ENCODE data around the gene CRACR2A.

CRACR2A gene

DNA sequence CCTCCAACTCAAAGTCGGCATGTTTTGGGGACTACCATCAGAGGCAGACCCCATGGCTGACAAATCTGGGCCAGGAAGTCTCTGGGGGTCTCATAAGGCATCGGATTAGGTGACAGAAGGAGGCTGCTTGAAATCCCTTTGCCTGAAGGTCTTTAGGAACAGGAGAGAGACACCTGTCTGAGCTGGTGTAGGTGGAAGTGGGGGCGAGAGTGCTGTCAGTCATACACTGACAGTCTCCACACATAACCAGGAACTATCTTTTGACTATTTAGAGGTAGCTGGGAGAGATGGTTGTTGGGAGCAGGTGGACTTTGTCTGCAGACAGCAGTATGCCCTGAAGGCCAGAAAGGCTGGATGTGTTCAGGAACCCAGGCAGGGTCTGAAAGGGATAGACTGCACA, 163.2 kb downstream of the CRACR2A start:
- no peak for DNase-seq

DNA sequence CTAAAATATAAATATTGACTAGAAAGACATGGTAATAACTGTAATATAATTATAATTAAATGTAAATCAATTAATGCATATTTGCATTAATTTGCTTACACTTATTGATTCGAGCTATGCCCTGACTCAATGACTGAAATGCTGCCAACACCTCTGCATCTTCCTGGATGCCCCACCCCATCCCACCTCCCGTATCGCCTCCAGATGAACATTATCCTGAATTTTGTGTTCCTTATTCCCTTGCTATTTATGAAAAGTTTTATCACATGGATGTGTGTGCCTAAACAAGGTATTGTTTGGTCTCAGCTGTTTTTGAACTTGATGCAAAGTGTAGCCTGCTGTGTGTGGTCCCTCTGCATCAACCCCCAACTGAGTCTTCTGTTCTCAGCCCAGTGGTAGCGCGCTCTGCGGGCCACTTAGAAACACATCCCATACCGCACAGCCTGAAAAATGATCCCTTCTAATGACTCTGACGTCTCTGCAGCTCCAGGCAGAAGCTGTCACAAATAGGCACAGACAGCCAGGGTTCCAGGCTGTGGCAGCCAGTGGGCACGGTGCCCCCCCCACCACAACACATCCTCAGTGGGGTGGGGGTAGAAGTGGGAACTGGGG, 165.4 kb downstream of the CRACR2A start:
- DNase-seq, result no peak

DNA sequence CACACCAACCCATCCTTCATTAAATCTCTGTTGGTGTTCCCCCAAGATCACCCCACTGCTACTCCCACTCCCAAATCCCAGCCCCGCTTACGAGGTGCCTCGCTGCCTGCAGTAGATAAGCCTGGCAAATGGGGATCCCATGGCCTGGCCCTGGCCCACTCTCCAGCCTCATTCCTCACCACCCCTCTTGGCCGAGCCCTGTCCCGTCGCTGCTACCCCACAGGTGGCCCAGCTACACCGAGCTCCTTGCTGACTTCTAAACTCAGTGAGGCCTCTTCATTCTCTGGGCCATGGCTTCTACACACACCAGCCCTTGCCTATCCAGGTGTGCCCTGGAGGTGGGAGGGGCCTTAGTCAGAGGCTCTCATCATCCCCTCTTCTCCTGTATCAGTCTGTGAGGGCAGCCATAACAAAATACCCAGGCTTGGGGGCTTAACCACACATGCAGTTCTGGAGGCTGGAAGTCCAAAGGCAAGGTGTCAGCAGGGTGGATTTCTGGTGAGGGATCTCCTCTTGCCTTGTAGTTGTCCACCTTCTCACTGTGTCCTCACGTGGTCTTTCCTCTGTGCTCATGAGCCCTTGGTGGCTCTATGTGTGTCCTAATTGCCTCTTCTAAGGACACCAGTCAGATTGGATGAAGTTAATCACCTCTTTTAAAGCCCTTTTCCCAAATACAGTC, 169.1 kb downstream of the CRACR2A start:
- no peak for DNase-seq

DNA sequence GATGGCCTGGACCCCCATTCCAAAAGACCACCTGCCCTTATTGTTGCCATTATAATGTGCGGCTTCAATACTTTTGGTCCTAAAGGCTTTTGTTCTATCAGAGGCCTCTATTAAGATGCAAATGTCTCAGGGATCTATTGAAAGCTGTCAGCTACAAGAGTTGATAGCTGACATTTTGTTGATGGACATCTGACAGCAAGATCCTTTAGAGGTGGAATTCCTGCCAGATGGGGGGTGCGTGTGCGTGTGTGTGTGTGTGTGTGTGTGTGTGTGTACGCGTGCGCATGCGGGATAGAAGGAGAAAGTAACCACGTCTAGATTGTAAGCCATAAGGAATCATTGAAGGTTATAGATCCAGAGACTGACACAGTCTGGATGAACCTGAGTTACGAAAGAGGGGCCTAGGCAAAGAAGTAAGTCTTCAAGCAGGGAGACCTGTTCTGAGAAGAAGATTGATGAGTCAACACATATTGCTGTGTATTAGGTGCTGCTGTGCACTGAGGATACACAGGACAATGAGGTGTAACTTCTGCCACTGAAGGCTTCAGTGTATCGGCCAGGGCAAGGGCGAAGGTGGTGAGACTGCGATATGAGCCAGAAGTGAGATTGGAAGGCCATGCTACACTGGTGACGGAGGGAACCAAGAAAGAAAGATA, 172.7 kb downstream of the CRACR2A start:
- no peak for DNase-seq

DNA sequence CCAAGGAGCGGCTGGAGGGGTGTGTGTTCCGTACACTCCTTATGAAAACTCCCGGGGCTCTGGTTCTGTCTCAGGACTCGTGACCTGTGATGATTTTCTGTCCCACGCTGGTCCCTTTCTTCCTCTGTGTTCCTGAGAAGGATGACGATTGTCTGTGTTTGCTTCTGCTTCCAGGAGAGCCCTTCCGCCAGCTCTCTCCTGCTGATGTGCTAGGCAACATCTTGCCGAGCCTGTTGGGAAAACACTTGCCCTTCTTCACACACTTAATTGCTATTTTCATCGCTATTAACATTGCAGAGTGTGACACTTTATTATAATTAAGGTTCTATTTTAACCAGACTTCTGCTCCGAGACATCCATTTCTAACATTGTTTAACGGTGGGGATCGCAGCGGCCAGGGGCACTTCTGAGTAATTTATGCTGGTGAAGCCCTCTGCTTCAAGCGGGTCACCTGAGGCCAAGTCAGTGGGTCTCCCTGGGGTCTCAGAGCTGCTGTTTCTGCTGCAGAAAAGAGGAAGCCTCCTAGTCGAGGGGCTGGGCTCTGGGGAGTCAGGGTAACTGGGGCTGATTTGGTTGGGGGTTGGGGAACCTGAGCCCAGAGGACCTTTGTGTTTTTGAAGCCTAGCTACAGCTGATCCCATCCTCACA, 173.3 kb downstream of the CRACR2A start:
- DNase-seq, result no peak

DNA sequence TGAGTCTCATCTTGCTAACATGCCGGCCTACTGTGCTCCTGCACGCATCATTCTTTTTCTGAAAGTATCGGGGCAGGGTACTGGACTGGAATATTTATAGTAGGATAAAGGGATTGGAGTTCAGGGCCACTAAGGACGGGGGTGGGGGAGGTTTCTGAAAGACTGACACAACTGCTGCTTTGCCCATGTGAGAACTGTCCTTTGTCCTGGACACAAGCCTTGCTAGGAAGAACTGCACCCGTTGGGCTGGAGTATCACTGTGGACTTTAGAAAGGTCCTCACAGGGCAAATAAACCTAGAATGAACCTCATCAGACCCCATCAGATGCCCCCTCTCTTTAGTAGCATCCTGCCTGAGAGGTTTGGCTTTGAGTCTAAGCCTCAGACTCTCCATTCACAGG, 174.4 kb downstream of the CRACR2A start:
- DNase-seq, result no peak

DNA sequence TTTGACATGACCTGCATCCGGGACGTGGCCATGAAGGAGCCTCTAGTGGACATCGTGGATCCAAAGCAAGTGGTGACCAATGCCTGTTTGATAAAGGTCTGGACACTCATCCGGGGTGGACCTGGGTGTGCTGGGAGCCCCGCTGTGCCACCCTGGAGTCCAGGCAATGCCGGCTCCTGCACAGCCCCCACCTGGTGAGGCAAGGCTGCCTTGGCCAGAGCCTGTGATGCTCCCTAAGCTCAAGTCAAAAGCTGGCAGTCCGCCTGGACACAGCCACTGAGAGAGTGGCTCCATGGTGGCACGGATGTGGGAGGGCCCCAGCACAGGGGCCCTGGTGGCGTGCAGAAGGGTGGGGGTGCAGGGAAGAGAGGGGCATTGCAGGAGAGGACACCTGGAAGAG, 176.0 kb downstream of the CRACR2A start:
- DNase-seq, result no peak

DNA sequence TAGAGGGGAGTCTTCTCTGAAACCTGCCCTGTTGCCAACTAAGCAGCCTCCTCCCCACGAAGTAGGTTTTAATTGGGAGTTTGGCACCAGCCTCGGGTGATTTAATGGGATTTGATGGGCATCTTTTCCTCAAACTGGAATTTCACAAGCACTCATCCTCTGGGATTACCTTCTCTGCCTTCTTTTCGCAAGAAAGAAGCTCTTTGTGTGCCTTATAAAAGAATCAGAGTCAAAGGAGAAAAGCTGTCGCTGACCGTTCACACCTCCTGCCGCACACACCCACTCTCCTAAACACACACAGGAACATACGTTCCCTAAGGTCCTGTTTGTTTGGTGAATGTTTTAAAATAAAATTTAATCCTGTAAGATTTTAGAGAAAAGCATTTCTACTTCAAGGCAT, 177.9 kb downstream of the CRACR2A start:
- DNase-seq, result no peak

DNA sequence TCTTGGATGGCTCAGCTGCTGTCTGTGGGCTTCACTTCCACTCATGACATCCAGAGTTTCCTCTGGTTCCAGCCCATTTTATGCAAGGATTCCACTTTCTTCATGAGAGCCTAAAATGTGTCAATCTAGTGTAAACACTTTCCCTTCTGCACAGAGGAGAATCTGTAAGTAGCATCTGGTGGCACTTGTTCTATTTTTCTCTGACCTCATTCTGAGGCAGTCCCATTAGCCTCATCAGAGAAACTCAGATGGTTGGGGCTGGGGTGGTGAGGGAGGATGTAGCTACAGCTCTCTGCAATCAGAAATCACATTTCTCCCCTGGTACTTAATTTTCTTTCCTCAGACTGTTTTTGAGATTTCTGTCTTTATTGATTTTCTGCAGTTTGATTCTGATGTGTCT, 180.3 kb downstream of the CRACR2A start:
- no peak for DNase-seq

DNA sequence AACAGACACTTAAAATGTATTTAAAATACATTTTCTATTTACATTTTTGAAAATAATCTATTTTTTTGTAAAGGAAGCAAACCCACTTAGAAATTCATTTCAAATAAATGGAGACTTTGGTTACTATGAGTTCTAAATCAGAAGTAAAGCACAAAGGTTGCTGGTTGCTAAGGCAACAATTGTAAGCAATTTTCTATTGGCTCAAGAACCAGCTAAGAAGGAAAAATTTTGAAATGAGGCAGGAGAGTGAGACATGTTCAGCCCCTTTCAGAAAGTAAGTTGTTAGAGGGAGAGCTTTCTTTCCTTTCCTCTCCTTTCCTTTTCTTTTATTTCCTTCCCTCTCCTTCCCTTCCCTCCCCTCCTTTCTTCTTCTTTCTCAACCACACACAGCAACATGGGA, 181.2 kb downstream of the CRACR2A start:
- DNase-seq, result no peak

DNA sequence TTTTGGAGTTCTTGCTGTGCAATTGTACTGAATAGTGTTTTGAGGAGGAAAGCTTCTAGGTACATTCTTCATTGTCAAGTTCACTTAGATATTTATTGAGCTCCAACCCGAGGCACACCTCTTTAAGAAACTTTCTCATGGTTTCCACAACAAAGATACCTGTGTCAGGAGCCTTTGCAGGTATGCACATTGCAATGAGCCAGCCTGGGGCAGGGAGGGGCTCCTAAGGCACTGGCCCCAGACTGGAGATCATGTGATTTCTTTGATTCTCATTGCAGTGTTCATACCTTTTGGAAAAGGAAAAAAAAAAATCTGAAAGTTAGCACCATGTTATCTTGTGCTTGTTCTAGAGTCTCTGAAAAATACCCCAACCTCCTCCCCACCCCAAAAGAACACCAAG, 181.6 kb downstream of the CRACR2A start:
- no peak for DNase-seq

DNA sequence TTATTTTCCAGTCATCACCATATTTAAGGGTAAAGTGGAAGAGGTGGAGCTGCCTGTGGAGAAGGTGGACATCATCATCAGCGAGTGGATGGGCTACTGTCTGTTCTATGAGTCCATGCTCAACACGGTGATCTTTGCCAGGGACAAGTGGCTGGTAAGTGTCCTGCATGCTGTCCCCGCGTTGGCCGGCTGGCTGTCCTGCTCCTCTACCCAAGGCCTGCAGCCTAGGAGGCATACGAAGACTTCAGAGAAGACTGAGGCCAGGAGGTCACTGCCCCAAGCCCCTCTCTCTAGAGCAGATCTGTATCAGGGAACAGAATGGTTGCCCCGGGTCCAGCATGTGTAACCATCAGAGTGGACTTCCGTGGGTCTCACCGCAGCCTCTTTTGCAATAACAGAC, 184.2 kb downstream of the CRACR2A start:
- no peak for DNase-seq

DNA sequence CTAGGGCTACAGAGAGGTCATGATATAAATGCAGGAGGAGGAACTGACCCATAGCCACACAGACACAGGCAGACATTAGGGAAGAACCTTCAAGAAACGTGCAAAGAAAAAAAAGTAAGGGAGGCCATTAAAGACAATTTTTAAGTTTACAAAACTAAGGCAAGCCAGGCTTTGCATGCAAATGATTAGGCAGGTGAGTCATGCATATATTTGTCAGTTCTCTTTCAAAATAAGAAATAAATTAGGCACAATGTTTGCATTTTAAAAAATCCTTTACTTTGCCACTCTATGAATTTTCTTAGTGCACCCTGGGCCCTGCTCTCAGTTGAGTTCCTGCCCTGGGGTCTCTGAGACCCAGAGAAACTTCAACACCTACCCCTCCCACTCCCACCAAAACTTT, 186.9 kb downstream of the CRACR2A start:
- DNase-seq, result no peak
